Lung (tissue), 12 donors: Measurements from ENCODE around the gene VSIG4. TPM values are rescaled to one million over a fixed set of nuclear protein-coding genes. Genes with fewer than 3 reads are reported as not detected.
A peak's percentile ranks its signal among the peaks of the same experiment; 100 is the strongest.
"Not testable (repeated sequence)": the region's sequence is repeated elsewhere in the genome, so short reads cannot be mapped to it uniquely, and the experiment has no call there.

Source experiments
- ATAC-seq: fragments of 200-7000 bp; cut with Tn5 transposase; one replicate; pipeline ENCODE4 v1.9.1; 2020; ENCODE audit warnings: moderate number of reproducible peaks; ENCODE audit not compliant: insufficient read depth, low FRiP score
- DNase-seq, 3 donors: peaks; one replicate each; pipeline ENCODE4 v3.0.0-alpha.2; 2013 to 2017
- H3K27ac ChIP-seq, 2 donors: one replicate each; pipeline ENCODE4 v1.5.1; 2013; ENCODE audit warnings: mild to moderate bottlenecking in 2 of 2, moderate library complexity in 2 of 2, control low read depth in 1 of 2, inconsistent platforms in 1 of 2, low read depth in 1 of 2, low read length in 1 of 2
- H3K27me3 ChIP-seq, 3 donors: one replicate each; pipeline ENCODE4 v1.5.1; 2013; ENCODE audit warnings: low read length in 2 of 3; ENCODE audit not compliant: control insufficient read depth in 3 of 3, insufficient read depth in 3 of 3
- H3K36me3 ChIP-seq, 4 donors: one replicate each; pipeline ENCODE4 v1.5.1; 2013; ENCODE audit warnings: low read length in 4 of 4, mild to moderate bottlenecking in 1 of 4, moderate library complexity in 1 of 4; ENCODE audit not compliant: control insufficient read depth in 4 of 4, insufficient read depth in 4 of 4
- H3K4me1 ChIP-seq, 5 donors: one replicate each; pipeline ENCODE4 v1.5.1; 2013; ENCODE audit warnings: low read length in 5 of 5, mild to moderate bottlenecking in 2 of 5, moderate library complexity in 1 of 5; ENCODE audit not compliant: control insufficient read depth in 5 of 5, insufficient read depth in 5 of 5
- H3K4me3 ChIP-seq: one replicate; pipeline ENCODE4 v1.5.1; 2013; ENCODE audit warnings: mild to moderate bottlenecking, control low read depth, moderate library complexity
- H3K9ac ChIP-seq, 2 donors: one replicate each; pipeline ENCODE4 v1.5.1; 2013; ENCODE audit warnings: low read length in 2 of 2, control low read depth in 1 of 2; ENCODE audit not compliant: insufficient read depth in 1 of 2
- H3K9me3 ChIP-seq, 4 donors: one replicate each; pipeline ENCODE4 v1.5.1; 2013; ENCODE audit warnings: low read length in 3 of 4, mild to moderate bottlenecking in 1 of 4, moderate library complexity in 1 of 4; ENCODE audit not compliant: control insufficient read depth in 4 of 4, insufficient read depth in 3 of 4
- WGBS, 2 donors: extraction: QIAGEN DNeasy Blood & Tissue Kit; methylation state at CpG; one replicate each; pipeline ENCODE4 v1.1.7; 2013; 5-methylcytosine and 5-hydroxymethylcytosine counted together
- polyA plus RNA-seq, 2 donors: library from polyadenylated mRNA; stranded (reverse); fragments of 200-250 nt; gene quantifications; one replicate each; pipeline ENCODE4 v1.2.1, GENCODE V29; 2013
- total RNA-seq, 2 donors: library from RNA; depleted of rRNA in 1 of 2; stranded (reverse); fragments of >200 nt in 1 of 2; gene quantifications; one replicate each; pipeline ENCODE4 v1.2.1, GENCODE V29; 2014 to 2021
- TF ChIP-seq, protein P1 (sequence below): IDR thresholded peaks from 2 replicates; pipeline ENCODE4 v1.5.1; 2012; ENCODE audit warnings: mild to moderate bottlenecking; ENCODE audit errors: control extremely low read depth, extremely low read depth
- donor health status: control.
- donor health status: control.
- donor health status: Bipolar disorder and iron deficiency.
- donor health status: healthy.
- donor health status: DM: yes; HTN: yes; CAD: no.

VSIG4 gene
- total and polyA plus RNA-seq, 4 donors, result 13.7 to 255 (median 154) TPM

DNA sequence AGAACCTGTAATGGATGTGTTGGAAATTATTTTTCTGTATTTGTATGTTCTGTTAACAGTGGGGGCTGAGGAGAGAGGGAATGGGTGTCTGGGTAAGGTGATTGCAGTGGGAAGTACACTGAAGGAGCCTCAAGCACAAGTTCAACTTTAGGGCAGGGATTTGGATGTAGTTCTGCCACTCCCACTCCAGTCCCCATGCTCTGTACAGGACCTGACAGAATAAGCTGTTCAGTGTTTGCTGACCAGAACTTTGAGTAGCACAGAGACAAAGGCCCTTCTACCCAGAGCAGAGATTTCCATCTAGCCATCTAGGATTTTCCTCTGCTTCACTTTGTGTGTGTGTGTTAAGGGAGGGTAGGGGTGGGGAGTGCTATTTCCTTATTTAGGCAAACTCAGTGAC lies 49.2 kb downstream of the VSIG4 start:
- DNase-seq (no peak), ATAC-seq (no peak)
- H3K9me3 ChIP-seq, result no peaks in the 10 kb centered on the region
- no peak overlapping the region for H3K27ac ChIP-seq
- no peak overlapping the region for H3K4me3 ChIP-seq
- no peaks in the 10 kb centered on the region for H3K4me1 ChIP-seq
- TF ChIP-seq, protein P1, sequence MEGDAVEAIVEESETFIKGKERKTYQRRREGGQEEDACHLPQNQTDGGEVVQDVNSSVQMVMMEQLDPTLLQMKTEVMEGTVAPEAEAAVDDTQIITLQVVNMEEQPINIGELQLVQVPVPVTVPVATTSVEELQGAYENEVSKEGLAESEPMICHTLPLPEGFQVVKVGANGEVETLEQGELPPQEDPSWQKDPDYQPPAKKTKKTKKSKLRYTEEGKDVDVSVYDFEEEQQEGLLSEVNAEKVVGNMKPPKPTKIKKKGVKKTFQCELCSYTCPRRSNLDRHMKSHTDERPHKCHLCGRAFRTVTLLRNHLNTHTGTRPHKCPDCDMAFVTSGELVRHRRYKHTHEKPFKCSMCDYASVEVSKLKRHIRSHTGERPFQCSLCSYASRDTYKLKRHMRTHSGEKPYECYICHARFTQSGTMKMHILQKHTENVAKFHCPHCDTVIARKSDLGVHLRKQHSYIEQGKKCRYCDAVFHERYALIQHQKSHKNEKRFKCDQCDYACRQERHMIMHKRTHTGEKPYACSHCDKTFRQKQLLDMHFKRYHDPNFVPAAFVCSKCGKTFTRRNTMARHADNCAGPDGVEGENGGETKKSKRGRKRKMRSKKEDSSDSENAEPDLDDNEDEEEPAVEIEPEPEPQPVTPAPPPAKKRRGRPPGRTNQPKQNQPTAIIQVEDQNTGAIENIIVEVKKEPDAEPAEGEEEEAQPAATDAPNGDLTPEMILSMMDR, result no peak
- H3K36me3 ChIP-seq, result no peaks in the 10 kb centered on the region
- H3K27me3 ChIP-seq, result no peaks in the 10 kb centered on the region
- no peak overlapping the region for H3K9ac ChIP-seq

DNA sequence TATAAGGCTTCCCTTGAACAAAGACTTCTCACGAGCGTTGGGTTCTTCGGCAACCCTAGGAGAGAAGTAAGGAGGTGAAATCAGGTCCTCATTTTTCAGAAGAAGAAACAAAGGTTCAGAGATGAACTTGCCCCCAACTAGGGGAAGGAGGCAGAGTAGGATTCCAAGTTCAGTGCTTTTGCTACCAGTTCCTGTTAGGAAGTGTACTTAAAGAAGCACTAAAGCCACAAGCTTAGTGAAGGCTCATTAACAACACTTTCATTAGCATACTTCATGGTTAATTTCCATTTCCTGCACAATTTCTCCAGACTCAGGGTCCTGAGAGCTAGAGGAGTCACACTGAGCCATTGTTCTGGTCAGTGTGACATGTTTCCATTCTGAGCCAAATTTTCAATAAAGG lies 52.1 kb downstream of the VSIG4 start:
- Histone ChIP-seq H3K4me1 (no peaks in the 10 kb centered on the region), H3K9ac (no peak overlapping the region), H3K27me3 (no peaks in the 10 kb centered on the region), H3K27ac (no peak overlapping the region), H3K36me3 (no peaks in the 10 kb centered on the region), H3K4me3 (no peak overlapping the region), H3K9me3 (no peaks in the 10 kb centered on the region)
- ATAC-seq (no peak), DNase-seq (no peak)
- 18 to 54% methylated on average over 3 of the region's 3 CpGs for WGBS, 2 donors
- TF ChIP-seq, protein P1, result no peak

DNA sequence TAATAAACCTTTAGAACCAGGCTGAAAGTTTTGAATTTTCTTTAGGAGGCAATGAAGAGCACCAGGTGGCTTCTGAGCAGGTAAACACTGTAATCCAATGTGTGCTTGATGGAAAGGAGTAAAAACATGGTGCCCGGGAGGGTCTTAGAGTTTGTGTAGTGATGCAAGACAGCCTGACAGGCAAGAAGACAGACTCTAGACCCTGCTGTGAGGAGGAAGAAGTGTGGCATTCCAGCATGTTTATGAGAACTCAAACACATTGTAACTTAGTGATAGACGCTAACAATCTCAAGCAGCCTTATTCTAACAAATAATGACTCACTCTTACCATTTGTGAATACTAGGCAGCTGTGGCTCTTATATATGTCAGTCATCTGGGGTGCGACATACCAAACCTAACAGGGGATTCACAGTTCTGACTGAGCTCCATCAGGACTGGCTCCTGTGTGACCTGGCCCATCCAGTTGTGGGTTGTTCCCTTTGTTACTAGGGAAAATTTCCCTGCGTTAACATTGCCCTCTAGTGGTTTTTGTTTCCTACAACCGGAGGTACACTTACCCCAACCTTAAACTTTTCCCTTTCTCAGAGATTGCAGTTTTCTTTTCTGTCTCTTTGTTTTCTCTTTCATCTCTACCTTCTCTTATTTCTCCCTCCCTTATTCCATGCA lies 53.8 kb downstream of the VSIG4 start:
- H3K27me3 ChIP-seq, result no peaks in the 10 kb centered on the region
- H3K4me1 ChIP-seq, result no peaks in the 10 kb centered on the region
- H3K9me3 ChIP-seq, result no peaks in the 10 kb centered on the region
- ATAC-seq, result peak; percentile 69
- TF ChIP-seq, protein P1, result peak; percentile 31
- no peak overlapping the region for H3K27ac ChIP-seq
- H3K9ac ChIP-seq, result no peak overlapping the region
- H3K4me3 ChIP-seq, result no peak overlapping the region
- DNase-seq, result peak; percentile 23 to 78 (median 69)
- no peaks in the 10 kb centered on the region for H3K36me3 ChIP-seq
- WGBS, 2 donors, result 23 to 31% methylated on average over 5 of the region's 5 CpGs

DNA sequence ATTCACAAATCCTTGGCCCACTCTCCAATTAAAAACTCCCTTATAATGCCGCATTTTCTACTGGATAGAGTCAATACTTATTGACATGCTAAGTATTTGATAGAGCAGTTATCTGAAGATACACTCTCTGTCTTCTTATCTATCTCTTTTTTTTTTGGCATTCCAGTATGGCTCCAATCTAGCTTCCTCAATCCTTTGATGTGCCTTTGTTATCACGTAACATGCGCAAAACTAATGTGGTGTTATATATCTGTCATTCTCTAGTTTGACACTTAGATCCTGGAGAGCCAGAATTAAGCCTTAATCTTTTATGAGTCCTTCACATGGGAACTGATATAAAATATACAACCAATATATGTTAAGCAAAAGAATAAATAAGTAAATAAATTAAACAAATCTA lies 54.7 kb downstream of the VSIG4 start:
- H3K4me3 ChIP-seq, result no peak overlapping the region
- H3K36me3 ChIP-seq, result no peaks in the 10 kb centered on the region
- no peaks in the 10 kb centered on the region for H3K4me1 ChIP-seq
- no peak overlapping the region for H3K9ac ChIP-seq
- TF ChIP-seq, protein P1, result no peak
- WGBS, 2 donors, result 88 to 94% methylated on average over 3 of the region's 3 CpGs
- DNase-seq (no peak), ATAC-seq (no peak)
- H3K27me3 ChIP-seq, result no peaks in the 10 kb centered on the region
- H3K27ac ChIP-seq, result no peak overlapping the region
- no peaks in the 10 kb centered on the region for H3K9me3 ChIP-seq

DNA sequence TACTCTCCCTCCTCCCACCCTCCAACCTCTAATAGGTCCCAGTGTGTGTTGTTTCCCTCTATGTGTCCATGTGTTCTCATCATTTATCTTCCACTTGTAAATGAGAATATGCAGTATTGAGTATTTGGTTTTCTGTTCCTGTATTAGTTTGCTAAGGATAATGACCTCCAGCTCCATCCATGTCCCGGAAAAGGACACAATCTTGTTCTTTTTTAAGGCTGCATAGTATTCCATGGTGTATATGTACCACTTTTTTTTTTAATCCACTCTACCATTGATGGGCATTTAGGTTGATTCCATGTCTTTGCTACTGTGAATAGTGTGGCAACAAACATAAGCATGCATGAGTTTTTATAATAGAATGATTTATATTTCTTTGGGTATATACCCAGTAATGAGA lies 62.7 kb downstream of the VSIG4 start:
- H3K27me3 ChIP-seq, DNase-seq, ATAC-seq, H3K36me3 ChIP-seq, H3K4me1 ChIP-seq, H3K9me3 ChIP-seq, H3K4me3 ChIP-seq, H3K27ac ChIP-seq, H3K9ac ChIP-seq: not testable (repeated sequence)
- WGBS, 2 donors, result 75 to 100% methylated on average over 1 of the region's 1 CpG
